ENCODE measurements around the gene PTPRT. TPM values are rescaled to one million over a fixed set of nuclear protein-coding genes. Genes with fewer than 3 reads are reported as not detected.

The PTPRT gene
- total and polyA plus RNA-seq, 4 donors = 0.14 to 2.8 (median 0.40) TPM

DNA sequence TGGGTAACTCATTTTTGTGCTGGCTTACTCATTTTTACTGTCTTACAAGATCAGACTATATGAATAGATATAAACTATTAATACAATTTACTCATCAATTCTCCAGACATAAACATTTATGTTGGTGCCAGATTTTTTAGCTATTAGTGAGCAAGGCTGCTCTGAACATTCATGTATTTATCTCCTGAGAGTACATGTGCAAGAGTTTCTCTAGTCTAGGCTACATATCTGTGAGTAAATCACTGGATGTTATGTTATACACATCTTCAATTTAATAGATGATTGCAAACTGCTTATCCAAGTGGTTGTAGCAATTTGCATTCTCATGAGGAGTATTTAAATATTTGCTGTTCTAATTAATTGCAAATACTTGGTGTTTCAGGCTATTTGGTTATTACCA lies 687.1 kb downstream of the PTPRT start:
- no peaks in the 10 kb centered on the region for H3K4me1 ChIP-seq (ENCODE audit: control insufficient read depth in 4 of 4, insufficient read depth in 4 of 4, low read length in 3 of 4)
- H3K9ac ChIP-seq (ENCODE audit: low read depth in 1 of 2, low read length in 2 of 2) = no peak overlapping the region
- no peak overlapping the region for H3K27ac ChIP-seq (ENCODE audit: low read depth in 1 of 2, low read length in 2 of 2)
- H3K36me3 ChIP-seq (ENCODE audit: control insufficient read depth in 4 of 4, insufficient read depth in 3 of 4, low read depth in 1 of 4, low read length in 3 of 4) = no peaks in the 10 kb centered on the region
- peaks cover 0 to 8% (median 0%) of the 10 kb centered on the region in 4 donors for H3K27me3 ChIP-seq (ENCODE audit: control insufficient read depth in 4 of 4, insufficient read depth in 4 of 4, low read length in 3 of 4)
- peaks cover 0 to 4% (median 0%) of the 10 kb centered on the region in 4 donors for H3K9me3 ChIP-seq (ENCODE audit: control insufficient read depth in 4 of 4, low read length in 3 of 4)
- H3K4me3 ChIP-seq (ENCODE audit: low read depth in 1 of 3, low read length in 3 of 3) = no peak overlapping the region
- DNase-seq (ENCODE audit: low spot score) = no peak
- TF ChIP-seq GABPA (IDR thresholded peaks at IDR 0.05 in 1 of 2, conservative IDR thresholded peaks at IDR 0.05 in 1 of 2) = no peak

DNA sequence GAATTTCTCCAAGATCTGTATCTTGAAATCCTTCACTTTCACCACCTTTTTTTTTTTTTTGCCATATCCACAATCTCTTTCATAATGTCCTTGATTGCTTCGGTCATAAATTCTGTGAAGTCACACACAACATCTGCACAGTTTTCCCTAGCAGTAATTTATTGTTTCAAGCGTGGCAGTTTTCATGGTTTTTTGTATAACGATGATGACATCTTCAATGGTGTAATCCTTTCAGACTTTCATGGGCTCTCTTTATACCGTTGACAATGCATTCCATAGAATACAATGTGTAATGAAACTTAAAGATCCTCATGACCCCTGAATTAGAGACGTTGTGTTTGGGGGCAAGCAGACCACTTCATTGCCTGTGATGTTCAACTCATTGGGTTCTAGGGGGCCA lies 693.1 kb downstream of the PTPRT start:
- H3K4me3 ChIP-seq (ENCODE audit: low read depth in 1 of 3, low read length in 3 of 3) = no peak overlapping the region
- no peaks in the 10 kb centered on the region for H3K36me3 ChIP-seq (ENCODE audit: control insufficient read depth in 4 of 4, insufficient read depth in 3 of 4, low read depth in 1 of 4, low read length in 3 of 4)
- H3K27me3 ChIP-seq (ENCODE audit: control insufficient read depth in 4 of 4, insufficient read depth in 4 of 4, low read length in 3 of 4) = peaks cover 0 to 8% (median 0%) of the 10 kb centered on the region in 4 donors
- H3K4me1 ChIP-seq (ENCODE audit: control insufficient read depth in 4 of 4, insufficient read depth in 4 of 4, low read length in 3 of 4) = no peaks in the 10 kb centered on the region
- TF ChIP-seq JUND (IDR thresholded peaks at IDR 0.05) (no peak), RAD21 (IDR thresholded peaks at IDR 0.05) (no peak), SP1 (IDR thresholded peaks at IDR 0.05) (no peak), FOXA2 (IDR thresholded peaks at IDR 0.05) (no peak), RXRA (IDR thresholded peaks at IDR 0.05) (no peak), TAF1 (conservative IDR thresholded peaks at IDR 0.05) (no peak), FOXA1 (IDR thresholded peaks at IDR 0.05) (no peak), YY1 (IDR thresholded peaks at IDR 0.05) (no peak), EGR1 (IDR thresholded peaks at IDR 0.05; ENCODE audit: low read depth in 2 of 2) (no peak), HNF4G (IDR thresholded peaks at IDR 0.05) (no peak), GABPA (IDR thresholded peaks at IDR 0.05 in 1 of 2, conservative IDR thresholded peaks at IDR 0.05 in 1 of 2) (no peak), HNF4A (conservative IDR thresholded peaks at IDR 0.05) (no peak)
- TF ChIP-seq, protein P1, sequence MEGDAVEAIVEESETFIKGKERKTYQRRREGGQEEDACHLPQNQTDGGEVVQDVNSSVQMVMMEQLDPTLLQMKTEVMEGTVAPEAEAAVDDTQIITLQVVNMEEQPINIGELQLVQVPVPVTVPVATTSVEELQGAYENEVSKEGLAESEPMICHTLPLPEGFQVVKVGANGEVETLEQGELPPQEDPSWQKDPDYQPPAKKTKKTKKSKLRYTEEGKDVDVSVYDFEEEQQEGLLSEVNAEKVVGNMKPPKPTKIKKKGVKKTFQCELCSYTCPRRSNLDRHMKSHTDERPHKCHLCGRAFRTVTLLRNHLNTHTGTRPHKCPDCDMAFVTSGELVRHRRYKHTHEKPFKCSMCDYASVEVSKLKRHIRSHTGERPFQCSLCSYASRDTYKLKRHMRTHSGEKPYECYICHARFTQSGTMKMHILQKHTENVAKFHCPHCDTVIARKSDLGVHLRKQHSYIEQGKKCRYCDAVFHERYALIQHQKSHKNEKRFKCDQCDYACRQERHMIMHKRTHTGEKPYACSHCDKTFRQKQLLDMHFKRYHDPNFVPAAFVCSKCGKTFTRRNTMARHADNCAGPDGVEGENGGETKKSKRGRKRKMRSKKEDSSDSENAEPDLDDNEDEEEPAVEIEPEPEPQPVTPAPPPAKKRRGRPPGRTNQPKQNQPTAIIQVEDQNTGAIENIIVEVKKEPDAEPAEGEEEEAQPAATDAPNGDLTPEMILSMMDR (IDR thresholded peaks at IDR 0.05; ENCODE audit: low read depth, low read length, missing input control) = no peak
- TF ChIP-seq, protein P2, sequence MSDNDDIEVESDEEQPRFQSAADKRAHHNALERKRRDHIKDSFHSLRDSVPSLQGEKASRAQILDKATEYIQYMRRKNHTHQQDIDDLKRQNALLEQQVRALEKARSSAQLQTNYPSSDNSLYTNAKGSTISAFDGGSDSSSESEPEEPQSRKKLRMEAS (IDR thresholded peaks at IDR 0.05) = no peak
- TF ChIP-seq, protein P3, sequence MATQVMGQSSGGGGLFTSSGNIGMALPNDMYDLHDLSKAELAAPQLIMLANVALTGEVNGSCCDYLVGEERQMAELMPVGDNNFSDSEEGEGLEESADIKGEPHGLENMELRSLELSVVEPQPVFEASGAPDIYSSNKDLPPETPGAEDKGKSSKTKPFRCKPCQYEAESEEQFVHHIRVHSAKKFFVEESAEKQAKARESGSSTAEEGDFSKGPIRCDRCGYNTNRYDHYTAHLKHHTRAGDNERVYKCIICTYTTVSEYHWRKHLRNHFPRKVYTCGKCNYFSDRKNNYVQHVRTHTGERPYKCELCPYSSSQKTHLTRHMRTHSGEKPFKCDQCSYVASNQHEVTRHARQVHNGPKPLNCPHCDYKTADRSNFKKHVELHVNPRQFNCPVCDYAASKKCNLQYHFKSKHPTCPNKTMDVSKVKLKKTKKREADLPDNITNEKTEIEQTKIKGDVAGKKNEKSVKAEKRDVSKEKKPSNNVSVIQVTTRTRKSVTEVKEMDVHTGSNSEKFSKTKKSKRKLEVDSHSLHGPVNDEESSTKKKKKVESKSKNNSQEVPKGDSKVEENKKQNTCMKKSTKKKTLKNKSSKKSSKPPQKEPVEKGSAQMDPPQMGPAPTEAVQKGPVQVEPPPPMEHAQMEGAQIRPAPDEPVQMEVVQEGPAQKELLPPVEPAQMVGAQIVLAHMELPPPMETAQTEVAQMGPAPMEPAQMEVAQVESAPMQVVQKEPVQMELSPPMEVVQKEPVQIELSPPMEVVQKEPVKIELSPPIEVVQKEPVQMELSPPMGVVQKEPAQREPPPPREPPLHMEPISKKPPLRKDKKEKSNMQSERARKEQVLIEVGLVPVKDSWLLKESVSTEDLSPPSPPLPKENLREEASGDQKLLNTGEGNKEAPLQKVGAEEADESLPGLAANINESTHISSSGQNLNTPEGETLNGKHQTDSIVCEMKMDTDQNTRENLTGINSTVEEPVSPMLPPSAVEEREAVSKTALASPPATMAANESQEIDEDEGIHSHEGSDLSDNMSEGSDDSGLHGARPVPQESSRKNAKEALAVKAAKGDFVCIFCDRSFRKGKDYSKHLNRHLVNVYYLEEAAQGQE (IDR thresholded peaks at IDR 0.05) = no peak
- TF ChIP-seq, protein P4, sequence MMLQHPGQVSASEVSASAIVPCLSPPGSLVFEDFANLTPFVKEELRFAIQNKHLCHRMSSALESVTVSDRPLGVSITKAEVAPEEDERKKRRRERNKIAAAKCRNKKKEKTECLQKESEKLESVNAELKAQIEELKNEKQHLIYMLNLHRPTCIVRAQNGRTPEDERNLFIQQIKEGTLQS (IDR thresholded peaks at IDR 0.05) = no peak
- no peak overlapping the region for H3K9ac ChIP-seq (ENCODE audit: low read depth in 1 of 2, low read length in 2 of 2)
- H3K27ac ChIP-seq (ENCODE audit: low read depth in 1 of 2, low read length in 2 of 2) = no peak overlapping the region
- no peaks in the 10 kb centered on the region for H3K9me3 ChIP-seq (ENCODE audit: control insufficient read depth in 4 of 4, low read length in 3 of 4)
- 75% methylated on average over 5 of the region's 5 CpGs for WGBS
- no peak for DNase-seq (ENCODE audit: low spot score)

All from liver (tissue), 9 donors.